Measurements from ENCODE around the gene CEP112.

Gene CEP112

DNA sequence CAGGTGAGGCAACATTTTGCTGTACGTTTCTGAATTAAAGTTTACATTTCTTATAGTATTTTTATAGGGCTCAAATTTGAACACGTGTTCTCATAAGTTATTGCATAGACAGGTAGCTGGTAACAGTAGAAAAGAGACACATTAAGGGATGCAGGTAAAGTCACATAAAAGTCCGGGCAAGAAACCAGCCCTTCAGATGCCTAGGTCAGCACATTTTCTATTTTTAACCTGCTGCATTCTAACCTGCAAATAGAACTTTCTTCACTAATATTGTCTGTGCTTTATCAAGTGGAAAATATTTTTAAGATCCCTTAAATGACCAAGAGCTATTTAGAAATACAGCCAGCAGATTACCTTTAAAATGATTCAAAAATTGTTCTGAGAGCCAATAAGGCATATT lies 323.1 kb downstream of the CEP112 start:
- Histone ChIP-seq H3K27me3 (peaks cover 9% of the 10 kb centered on the region), H3K4me1 (no peaks in the 10 kb centered on the region), H3K36me3 (no peaks in the 10 kb centered on the region), H3K4me3 (ENCODE audit: low read depth, low read length) (no peak overlapping the region), H3K9me3 (no peaks in the 10 kb centered on the region)
- no peak for DNase-seq
- TF ChIP-seq, protein P1, sequence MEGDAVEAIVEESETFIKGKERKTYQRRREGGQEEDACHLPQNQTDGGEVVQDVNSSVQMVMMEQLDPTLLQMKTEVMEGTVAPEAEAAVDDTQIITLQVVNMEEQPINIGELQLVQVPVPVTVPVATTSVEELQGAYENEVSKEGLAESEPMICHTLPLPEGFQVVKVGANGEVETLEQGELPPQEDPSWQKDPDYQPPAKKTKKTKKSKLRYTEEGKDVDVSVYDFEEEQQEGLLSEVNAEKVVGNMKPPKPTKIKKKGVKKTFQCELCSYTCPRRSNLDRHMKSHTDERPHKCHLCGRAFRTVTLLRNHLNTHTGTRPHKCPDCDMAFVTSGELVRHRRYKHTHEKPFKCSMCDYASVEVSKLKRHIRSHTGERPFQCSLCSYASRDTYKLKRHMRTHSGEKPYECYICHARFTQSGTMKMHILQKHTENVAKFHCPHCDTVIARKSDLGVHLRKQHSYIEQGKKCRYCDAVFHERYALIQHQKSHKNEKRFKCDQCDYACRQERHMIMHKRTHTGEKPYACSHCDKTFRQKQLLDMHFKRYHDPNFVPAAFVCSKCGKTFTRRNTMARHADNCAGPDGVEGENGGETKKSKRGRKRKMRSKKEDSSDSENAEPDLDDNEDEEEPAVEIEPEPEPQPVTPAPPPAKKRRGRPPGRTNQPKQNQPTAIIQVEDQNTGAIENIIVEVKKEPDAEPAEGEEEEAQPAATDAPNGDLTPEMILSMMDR (IDR thresholded peaks at IDR 0.05; ENCODE audit: low read depth, low read length), result no peak

GRCh38 chr17:65867014-65867413 lies 324.9 kb downstream of the CEP112 start:
- no peak for DNase-seq
- H3K36me3 ChIP-seq, result no peaks in the 10 kb centered on the region
- TF ChIP-seq, protein P1 (IDR thresholded peaks at IDR 0.05; ENCODE audit: low read depth, low read length), result no peak
- H3K9me3 ChIP-seq, result no peaks in the 10 kb centered on the region
- H3K27me3 ChIP-seq, result peaks cover 5% of the 10 kb centered on the region; the same call in 1 of the 2 replicates
- no peaks in the 10 kb centered on the region for H3K4me1 ChIP-seq
- no peak overlapping the region for H3K4me3 ChIP-seq (ENCODE audit: low read depth, low read length)

DNA sequence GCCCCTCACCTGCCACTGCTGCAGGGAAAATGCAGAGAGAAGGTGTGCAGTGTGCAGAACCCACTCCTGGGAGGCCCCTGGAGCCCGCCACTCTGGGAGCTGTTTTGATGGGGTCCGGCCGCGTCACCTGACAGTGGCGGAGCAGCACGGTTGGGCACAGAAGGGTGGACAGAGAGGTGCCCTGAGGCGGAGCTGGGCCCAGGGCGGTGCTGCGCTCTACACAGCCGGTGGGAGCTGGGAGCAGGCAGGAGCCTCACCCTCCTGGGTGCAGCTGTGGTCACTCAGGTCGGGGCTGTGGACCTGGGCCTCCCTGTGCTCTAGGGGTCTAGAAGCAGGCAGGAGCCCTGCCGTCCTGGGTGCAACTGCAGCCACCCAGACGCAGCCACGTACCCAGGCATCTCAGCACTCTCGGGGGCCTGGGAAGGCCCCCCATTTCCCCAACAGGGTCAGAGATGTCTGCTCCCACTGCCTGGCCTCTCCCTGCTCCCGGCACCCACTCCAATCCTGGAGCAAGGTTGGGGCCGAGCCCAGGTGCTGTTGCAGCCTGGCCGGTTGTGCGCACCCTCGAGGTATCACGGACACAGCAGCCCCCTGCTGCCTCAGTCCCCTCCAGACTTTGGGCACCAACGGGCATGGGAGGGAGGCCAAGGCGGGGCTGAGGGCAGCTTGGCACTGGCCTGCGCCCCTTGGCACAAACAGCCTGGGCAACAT lies 326.1 kb downstream of the CEP112 start:
- H3K9me3 ChIP-seq, result no peaks in the 10 kb centered on the region
- H3K4me1 ChIP-seq, result no peaks in the 10 kb centered on the region
- no peak for DNase-seq
- H3K36me3 ChIP-seq, result no peaks in the 10 kb centered on the region
- TF ChIP-seq, protein P1 (IDR thresholded peaks at IDR 0.05; ENCODE audit: low read depth, low read length), result no peak
- no peak overlapping the region for H3K4me3 ChIP-seq (ENCODE audit: low read depth, low read length)
- peaks cover 5% of the 10 kb centered on the region; the same call in 1 of the 2 replicates for H3K27me3 ChIP-seq

- no peak for DNase-seq
- Histone ChIP-seq H3K36me3 (no peaks in the 10 kb centered on the region), H3K9me3 (no peaks in the 10 kb centered on the region), H3K27me3 (peaks cover 5% of the 10 kb centered on the region; the same call in 1 of the 2 replicates), H3K4me1 (no peaks in the 10 kb centered on the region), H3K4me3 (ENCODE audit: low read depth, low read length) (no peak overlapping the region)
- TF ChIP-seq, protein P1 (IDR thresholded peaks at IDR 0.05; ENCODE audit: low read depth, low read length), result no peak
Observed at GRCh38 chr17:65864394-65864793, 327.5 kb downstream of the CEP112 start.

DNA sequence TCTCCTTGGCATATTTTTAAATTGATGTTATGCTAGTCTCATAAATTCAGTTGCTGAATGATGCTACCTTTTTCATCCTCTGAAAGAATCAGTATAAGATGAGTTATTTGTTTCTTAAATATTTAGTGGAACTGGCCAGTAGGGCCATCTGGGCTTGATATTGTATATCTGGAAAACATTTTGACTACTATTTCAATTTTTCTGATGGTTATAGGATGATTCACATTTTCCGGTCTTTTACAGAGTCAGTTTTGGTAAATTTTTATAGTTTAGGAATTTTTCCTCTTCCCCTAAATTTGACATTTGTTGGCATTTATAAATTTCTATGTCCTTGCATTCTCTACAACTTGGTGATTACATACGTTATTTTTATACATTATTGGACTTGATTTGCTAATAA lies 334.2 kb downstream of the CEP112 start:
- DNase-seq, result no peak
- TF ChIP-seq, protein P1 (IDR thresholded peaks at IDR 0.05; ENCODE audit: low read depth, low read length), result no peak
- Histone ChIP-seq H3K9me3 (no peaks in the 10 kb centered on the region), H3K4me3 (ENCODE audit: low read depth, low read length) (no peak overlapping the region), H3K36me3 (no peaks in the 10 kb centered on the region), H3K27me3 (no peaks in the 10 kb centered on the region; the same call in 1 of the 2 replicates), H3K4me1 (no peaks in the 10 kb centered on the region)

DNA sequence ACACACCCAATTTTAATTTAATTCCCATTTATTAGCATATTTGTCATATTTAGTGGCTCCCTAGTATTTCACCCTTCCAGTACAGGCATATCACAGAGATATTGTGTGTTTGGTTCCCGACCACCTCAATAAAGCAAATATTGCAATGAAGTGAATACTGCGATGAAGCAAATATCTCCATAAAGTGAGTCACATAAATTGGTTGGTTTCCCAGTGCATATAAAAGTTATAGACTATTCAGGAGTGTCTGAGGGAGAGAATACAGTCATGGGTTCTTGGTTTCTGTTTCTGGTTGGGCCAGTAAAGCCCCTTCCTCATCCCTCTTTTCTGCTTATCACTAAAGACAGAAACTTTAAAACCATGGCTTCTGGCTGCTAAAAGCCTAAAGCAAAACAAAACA lies 335.1 kb downstream of the CEP112 start:
- TF ChIP-seq, protein P1 (IDR thresholded peaks at IDR 0.05; ENCODE audit: low read depth, low read length), result no peak
- H3K27me3 ChIP-seq, result no peaks in the 10 kb centered on the region; the same call in 1 of the 2 replicates
- H3K9me3 ChIP-seq, result no peaks in the 10 kb centered on the region
- no peak overlapping the region for H3K4me3 ChIP-seq (ENCODE audit: low read depth, low read length)
- H3K4me1 ChIP-seq, result no peaks in the 10 kb centered on the region
- DNase-seq, result no peak
- no peaks in the 10 kb centered on the region for H3K36me3 ChIP-seq

Data from BE2C (cell line).